GM21576 (cell line): ENCODE results near the gene C2orf49.
A peak's percentile ranks its signal among the peaks of the same experiment; 100 is the strongest.

Source experiments
- ATAC-seq: cut with Tn5 transposase; IDR thresholded peaks from one replicate; pipeline ENCODE4 v1.9.1; 2021; ENCODE audit warnings: mild to moderate bottlenecking, moderate library complexity; ENCODE audit not compliant: unreplicated experiment

Gene C2orf49

GRCh38 chr2:105398336-105399206 lies 61.2 kb downstream of the C2orf49 start, which contains the start of gene FHL2:
Gene FHL2, minus strand, starts transcription at chr2:105399051. Its CDS starts 12,535 bp downstream, at chr2:105386516.
- peak; percentile 96 for ATAC-seq
